ENCODE measurements around the gene ANXA6.

ANXA6 gene

DNA sequence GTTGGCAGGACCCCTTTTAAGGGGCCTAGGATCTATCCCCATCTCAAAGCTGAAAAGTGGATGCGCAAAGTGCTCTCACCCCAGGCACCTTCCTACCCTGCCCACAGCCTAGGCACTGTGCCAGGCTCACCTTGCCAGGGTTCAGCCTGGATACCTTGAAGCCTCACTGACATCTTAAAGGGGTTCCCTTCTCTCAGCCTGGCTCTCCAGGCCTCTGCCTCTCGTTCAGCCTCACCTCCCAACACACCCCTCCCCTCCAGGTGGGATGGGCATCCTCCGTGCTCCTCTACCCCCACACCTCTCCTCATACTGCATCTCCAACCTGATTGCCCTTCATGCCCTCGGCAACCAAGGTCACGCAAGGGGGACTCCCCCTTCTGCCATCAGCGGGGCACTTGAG is 102.2 kb downstream of the ANXA6 start:
- no peak for DNase-seq
- H3K36me3 ChIP-seq (ENCODE audit: insufficient read depth, low read length): peaks cover 91% of the 10 kb centered on the region

DNA sequence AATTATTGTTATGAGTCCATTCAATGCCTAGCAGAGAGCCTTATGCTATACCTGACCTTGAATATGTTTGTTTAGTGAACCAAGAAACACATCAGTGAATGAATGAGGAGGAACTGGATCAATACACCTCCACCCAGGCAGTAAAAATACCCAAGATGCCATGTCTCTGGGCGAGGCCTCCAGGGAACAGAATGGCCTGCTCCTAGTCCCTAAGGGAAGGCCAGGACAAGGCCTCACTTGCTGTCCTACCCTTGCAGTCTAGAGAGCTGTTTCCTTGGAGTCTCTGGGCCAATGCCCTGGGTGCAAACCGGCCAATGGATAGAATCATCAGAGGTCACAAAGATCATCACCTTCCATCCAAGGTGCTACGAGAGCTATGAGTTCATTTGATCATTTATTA is 102.9 kb downstream of the ANXA6 start:
- Histone ChIP-seq H3K27ac (ENCODE audit: low read length) (no peak overlapping the region), H3K4me1 (ENCODE audit: insufficient read depth, low read length) (no peaks in the 10 kb centered on the region), H3K27me3 (ENCODE audit: insufficient read depth, low read length, poor library complexity) (no peaks in the 10 kb centered on the region), H3K9me3 (ENCODE audit: insufficient read depth, low read length, severe bottlenecking) (no peaks in the 10 kb centered on the region), H3K4me2 (ENCODE audit: insufficient read depth, low read length) (no peak overlapping the region), H3K4me3 (ENCODE audit: low read depth in 1 of 2, low read length in 2 of 2) (no peak overlapping the region), H3K36me3 (ENCODE audit: insufficient read depth, low read length) (peaks cover 90% of the 10 kb centered on the region), H2AFZ (ENCODE audit: low read depth, low read length) (no peak overlapping the region), H3K9ac (ENCODE audit: low read depth, low read length) (no peak overlapping the region), H3K79me2 (ENCODE audit: insufficient read depth, low read length) (no peaks in the 10 kb centered on the region), H4K20me1 (ENCODE audit: insufficient read depth, low read length) (peaks cover 12% of the 10 kb centered on the region; the same call in 1 of the 2 replicates)
- no peak for ATAC-seq (ENCODE audit: insufficient read depth, low read depth)
- no peak for TF ChIP-seq EZH2 (IDR thresholded peaks at IDR 0.05; ENCODE audit: borderline replicate concordance, low read depth, low read length, severe bottlenecking)
- TF ChIP-seq, protein P1, sequence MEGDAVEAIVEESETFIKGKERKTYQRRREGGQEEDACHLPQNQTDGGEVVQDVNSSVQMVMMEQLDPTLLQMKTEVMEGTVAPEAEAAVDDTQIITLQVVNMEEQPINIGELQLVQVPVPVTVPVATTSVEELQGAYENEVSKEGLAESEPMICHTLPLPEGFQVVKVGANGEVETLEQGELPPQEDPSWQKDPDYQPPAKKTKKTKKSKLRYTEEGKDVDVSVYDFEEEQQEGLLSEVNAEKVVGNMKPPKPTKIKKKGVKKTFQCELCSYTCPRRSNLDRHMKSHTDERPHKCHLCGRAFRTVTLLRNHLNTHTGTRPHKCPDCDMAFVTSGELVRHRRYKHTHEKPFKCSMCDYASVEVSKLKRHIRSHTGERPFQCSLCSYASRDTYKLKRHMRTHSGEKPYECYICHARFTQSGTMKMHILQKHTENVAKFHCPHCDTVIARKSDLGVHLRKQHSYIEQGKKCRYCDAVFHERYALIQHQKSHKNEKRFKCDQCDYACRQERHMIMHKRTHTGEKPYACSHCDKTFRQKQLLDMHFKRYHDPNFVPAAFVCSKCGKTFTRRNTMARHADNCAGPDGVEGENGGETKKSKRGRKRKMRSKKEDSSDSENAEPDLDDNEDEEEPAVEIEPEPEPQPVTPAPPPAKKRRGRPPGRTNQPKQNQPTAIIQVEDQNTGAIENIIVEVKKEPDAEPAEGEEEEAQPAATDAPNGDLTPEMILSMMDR (IDR thresholded peaks at IDR 0.05; ENCODE audit: borderline replicate concordance, extremely low read depth, low read length, poor library complexity, severe bottlenecking): no peak
- DNase-seq: no peak

More for the DNA sequence above, 102.2 kb downstream of the ANXA6 start:
- ATAC-seq (ENCODE audit: insufficient read depth, low read depth): no peak
- Histone ChIP-seq H2AFZ (ENCODE audit: low read depth, low read length) (no peak overlapping the region), H3K79me2 (ENCODE audit: insufficient read depth, low read length) (no peaks in the 10 kb centered on the region), H3K27ac (ENCODE audit: low read length) (no peak overlapping the region), H3K9ac (ENCODE audit: low read depth, low read length) (no peak overlapping the region), H3K4me1 (ENCODE audit: insufficient read depth, low read length) (no peaks in the 10 kb centered on the region), H4K20me1 (ENCODE audit: insufficient read depth, low read length) (peaks cover 12% of the 10 kb centered on the region; the same call in 1 of the 2 replicates), H3K27me3 (ENCODE audit: insufficient read depth, low read length, poor library complexity) (no peaks in the 10 kb centered on the region), H3K9me3 (ENCODE audit: insufficient read depth, low read length, severe bottlenecking) (no peaks in the 10 kb centered on the region), H3K4me3 (ENCODE audit: low read depth in 1 of 2, low read length in 2 of 2) (no peak overlapping the region), H3K4me2 (ENCODE audit: insufficient read depth, low read length) (no peak overlapping the region)
- TF ChIP-seq EZH2 (IDR thresholded peaks at IDR 0.05; ENCODE audit: borderline replicate concordance, low read depth, low read length, severe bottlenecking): no peak
- TF ChIP-seq, protein P1 (IDR thresholded peaks at IDR 0.05; ENCODE audit: borderline replicate concordance, extremely low read depth, low read length, poor library complexity, severe bottlenecking): no peak

DNA sequence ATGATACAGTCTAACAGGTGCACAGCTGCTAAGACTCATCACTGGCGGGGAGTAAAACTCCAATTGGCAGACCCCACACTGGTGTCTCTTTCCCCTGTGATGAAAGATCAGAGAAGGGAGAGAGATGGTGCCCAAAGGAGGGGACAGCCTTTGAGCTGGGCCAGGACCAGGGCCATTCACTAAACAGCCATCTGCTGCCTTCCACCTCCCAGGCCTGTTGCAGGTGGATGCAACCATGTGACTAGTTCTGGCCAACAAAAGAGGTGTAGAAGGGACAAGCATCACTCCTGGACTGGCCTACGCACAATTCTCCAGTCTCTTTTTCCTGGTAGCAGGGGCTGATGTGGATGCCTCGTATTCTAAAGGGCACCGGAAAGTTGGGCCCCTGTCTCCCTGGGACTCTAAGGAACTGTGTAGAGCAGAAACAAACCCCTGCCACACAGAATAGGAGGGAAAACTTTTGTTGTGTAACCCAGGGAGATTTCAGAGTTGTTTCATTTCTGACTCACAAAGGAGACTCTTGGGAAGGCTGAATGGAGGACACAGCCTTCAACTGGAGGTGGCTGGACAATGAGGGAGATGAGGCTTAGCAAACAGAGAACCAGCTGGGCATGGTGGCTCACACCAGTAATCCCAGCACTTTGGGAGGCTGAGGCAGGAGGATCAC is 103.7 kb downstream of the ANXA6 start:
- H3K9ac ChIP-seq (ENCODE audit: low read depth, low read length): no peak overlapping the region
- peaks cover 12% of the 10 kb centered on the region; the same call in 1 of the 2 replicates for H4K20me1 ChIP-seq (ENCODE audit: insufficient read depth, low read length)
- H3K4me3 ChIP-seq (ENCODE audit: low read depth in 1 of 2, low read length in 2 of 2): no peak overlapping the region
- ATAC-seq (ENCODE audit: insufficient read depth, low read depth) (no peak), DNase-seq (no peak)
- no peaks in the 10 kb centered on the region for H3K4me1 ChIP-seq (ENCODE audit: insufficient read depth, low read length)
- H3K36me3 ChIP-seq (ENCODE audit: insufficient read depth, low read length): peaks cover 90% of the 10 kb centered on the region
- no peak overlapping the region for H3K4me2 ChIP-seq (ENCODE audit: insufficient read depth, low read length)
- no peak for TF ChIP-seq EZH2 (IDR thresholded peaks at IDR 0.05; ENCODE audit: borderline replicate concordance, low read depth, low read length, severe bottlenecking)
- TF ChIP-seq, protein P1 (IDR thresholded peaks at IDR 0.05; ENCODE audit: borderline replicate concordance, extremely low read depth, low read length, poor library complexity, severe bottlenecking): no peak
- no peak overlapping the region for H3K27ac ChIP-seq (ENCODE audit: low read length)
- no peaks in the 10 kb centered on the region for H3K27me3 ChIP-seq (ENCODE audit: insufficient read depth, low read length, poor library complexity)
- no peaks in the 10 kb centered on the region for H3K9me3 ChIP-seq (ENCODE audit: insufficient read depth, low read length, severe bottlenecking)
- no peaks in the 10 kb centered on the region for H3K79me2 ChIP-seq (ENCODE audit: insufficient read depth, low read length)
- H2AFZ ChIP-seq (ENCODE audit: low read depth, low read length): no peak overlapping the region
